Omental fat pad (tissue), 4 donors: ENCODE measurements around the gene ZNF132. TPM values are rescaled to one million over a fixed set of nuclear protein-coding genes. Genes with fewer than 3 reads are reported as not detected.
"Not testable (repeated sequence)": the region's sequence is repeated elsewhere in the genome, so short reads cannot be mapped to it uniquely, and the experiment has no call there.

Experiments
- ATAC-seq: fragments of 150-250 bp; one replicate; pipeline ENCODE4 v1.9.1; 2016; ENCODE audit warnings: mild to moderate bottlenecking, moderate library complexity; ENCODE audit not compliant: low FRiP score
- DNase-seq: peaks from one replicate; pipeline ENCODE4 v3.0.0-alpha.2; 2019; ENCODE audit warnings: low spot score
- CTCF ChIP-seq, 3 donors: fragments of 450-650 bp; IDR thresholded peaks; one replicate each; pipeline ENCODE4 v1.5.1; 2016 to 2017; ENCODE audit warnings: antibody characterized with exemption in 3 of 3, mild to moderate bottlenecking in 3 of 3, moderate library complexity in 2 of 3
- total RNA-seq, 4 donors: library from RNA; depleted of rRNA; stranded (reverse); fragments of >200 nt; gene quantifications; one replicate each; pipeline ENCODE4 v1.1.0, GENCODE V29; 2016

Gene ZNF132
- 1 to 10 TPM; 4.0 to 8.2 (median 4.6) TPM for total RNA-seq

GRCh38 chr19:58439576-58440554, at the start of gene ZNF132:
ZNF132 (minus strand) TSS chr19:58440153; CDS start chr19:58439821, 332 bp downstream.
- DNase-seq = peak; percentile 93
- TF ChIP-seq CTCF (IDR thresholded peaks at IDR 0.05) = no peak

GRCh38 chr19:58484349-58484748, 44.4 kb upstream of the ZNF132 start:
- DNase-seq, ATAC-seq: not testable (repeated sequence)

More at GRCh38 chr19:58439576-58440554, at the start of gene ZNF132:
- peak; percentile 99 for ATAC-seq

GRCh38 chr19:58483776-58484175, 43.8 kb upstream of the ZNF132 start:
- no peak for TF ChIP-seq CTCF (IDR thresholded peaks at IDR 0.05)
- ATAC-seq = no peak
- no peak for DNase-seq

- TF ChIP-seq CTCF (IDR thresholded peaks at IDR 0.05) = no peak
- ATAC-seq (no peak), DNase-seq (no peak)
Measured at GRCh38 chr19:58482372-58482771, 42.4 kb upstream of the ZNF132 start.

- TF ChIP-seq CTCF (IDR thresholded peaks at IDR 0.05) = no peak
- ATAC-seq = no peak
Measured at GRCh38 chr19:58480831-58481230, 40.9 kb upstream of the ZNF132 start.

GRCh38 chr19:58480481-58480830, 40.5 kb upstream of the ZNF132 start:
- no peak for DNase-seq
- no peak for TF ChIP-seq CTCF (IDR thresholded peaks at IDR 0.05)
- no peak for ATAC-seq

More at GRCh38 chr19:58480831-58481230, 40.9 kb upstream of the ZNF132 start:
- DNase-seq = no peak

- DNase-seq = no peak
- TF ChIP-seq CTCF (IDR thresholded peaks at IDR 0.05) = no peak
- no peak for ATAC-seq
Measured at GRCh38 chr19:58479736-58480480, 40.0 kb upstream of the ZNF132 start.
